NCI-H2227 treated with DMSO at 0.1 percent for 48 hours (cell line): ENCODE data around the gene GPATCH1.
"Not testable (repeated sequence)": the region's sequence is repeated elsewhere in the genome, so short reads cannot be mapped to it uniquely, and the experiment has no call there.

Experiments
- DNase-seq: peaks from one replicate; lab custom pipeline; 2025; lab: John Stamatoyannopoulos, UW

GPATCH1 gene

GRCh38 chr19:33080761-33081681, at the start of gene GPATCH1:
Gene GPATCH1 (plus strand): TSS chr19:33081181. CDS start chr19:33081194, 13 bp downstream.
- DNase-seq, result peak; percentile 100

- no peak for DNase-seq
Measured at GRCh38 chr19:33032218-33032781, 48.7 kb upstream of the GPATCH1 start.

- DNase-seq, result no peak
Measured at GRCh38 chr19:33035461-33035860, 45.5 kb upstream of the GPATCH1 start.

GRCh38 chr19:33036370-33037167, 44.4 kb upstream of the GPATCH1 start:
- DNase-seq, result not testable (repeated sequence)

- not testable (repeated sequence) for DNase-seq
Measured at GRCh38 chr19:33037168-33038025, 43.6 kb upstream of the GPATCH1 start.

- no peak for DNase-seq
Measured at GRCh38 chr19:33039108-33039599, 41.8 kb upstream of the GPATCH1 start.

- DNase-seq, result no peak
Measured at GRCh38 chr19:33039815-33040214, 41.2 kb upstream of the GPATCH1 start.

- peak; percentile 88 for DNase-seq
Measured at GRCh38 chr19:33040994-33041827, 39.8 kb upstream of the GPATCH1 start.

GRCh38 chr19:33041828-33042160, 39.2 kb upstream of the GPATCH1 start:
- not testable (repeated sequence) for DNase-seq

GRCh38 chr19:33047422-33047821, 33.6 kb upstream of the GPATCH1 start:
- DNase-seq, result no peak

GRCh38 chr19:33048806-33049676, 31.9 kb upstream of the GPATCH1 start:
- no peak for DNase-seq

GRCh38 chr19:33050110-33050509, 30.9 kb upstream of the GPATCH1 start:
- DNase-seq, result no peak

GRCh38 chr19:33052352-33052972, 28.5 kb upstream of the GPATCH1 start:
- DNase-seq, result no peak

GRCh38 chr19:33054623-33055022, 26.4 kb upstream of the GPATCH1 start:
- no peak for DNase-seq

- DNase-seq, result no peak
Measured at GRCh38 chr19:33055718-33056117, 25.3 kb upstream of the GPATCH1 start.

GRCh38 chr19:33060586-33060985, 20.4 kb upstream of the GPATCH1 start:
- DNase-seq, result no peak

GRCh38 chr19:33062902-33063301, 18.1 kb upstream of the GPATCH1 start:
- DNase-seq, result no peak

- DNase-seq, result peak; percentile 84
Measured at GRCh38 chr19:33063356-33063752, 17.6 kb upstream of the GPATCH1 start.
